GM03348 (cell line): ENCODE results near the gene CREG2.
A peak's percentile ranks its signal among the peaks of the same experiment; 100 is the strongest.
"Not testable (repeated sequence)": the region's sequence is repeated elsewhere in the genome, so short reads cannot be mapped to it uniquely, and the experiment has no call there.

ENCODE experiments used
- DNase-seq: peaks from one replicate; pipeline ENCODE4 v3.0.0; 2012; ENCODE audit warnings: low spot score

The CREG2 gene

DNA sequence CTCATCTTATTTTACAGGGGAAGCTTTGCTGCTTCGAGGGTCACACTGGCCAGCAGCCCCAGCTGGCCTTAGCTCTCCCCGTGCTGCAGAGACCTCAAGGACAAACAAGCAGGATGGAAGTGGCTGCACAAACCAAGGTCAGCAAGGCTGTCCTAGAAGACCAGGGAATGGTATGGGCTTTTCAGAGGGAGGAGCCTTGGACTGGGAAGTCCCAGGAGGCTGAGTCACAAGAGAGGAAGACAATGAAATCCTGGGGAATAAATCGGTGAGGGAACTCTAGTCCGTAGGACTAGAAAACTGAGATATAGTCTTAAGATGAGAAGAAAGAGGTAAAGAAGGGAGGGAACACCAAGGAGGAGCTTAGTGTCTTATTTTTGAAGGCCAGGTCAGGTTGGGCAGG, 15.7 kb downstream of the CREG2 start:
- no peak for DNase-seq

- no peak for DNase-seq
Measured at GRCh38 chr2:101369100-101369499, 18.2 kb downstream of the CREG2 start.

GRCh38 chr2:101368376-101368775, 18.9 kb downstream of the CREG2 start:
- no peak for DNase-seq

GRCh38 chr2:101367508-101367907, 19.8 kb downstream of the CREG2 start:
- DNase-seq = no peak

DNA sequence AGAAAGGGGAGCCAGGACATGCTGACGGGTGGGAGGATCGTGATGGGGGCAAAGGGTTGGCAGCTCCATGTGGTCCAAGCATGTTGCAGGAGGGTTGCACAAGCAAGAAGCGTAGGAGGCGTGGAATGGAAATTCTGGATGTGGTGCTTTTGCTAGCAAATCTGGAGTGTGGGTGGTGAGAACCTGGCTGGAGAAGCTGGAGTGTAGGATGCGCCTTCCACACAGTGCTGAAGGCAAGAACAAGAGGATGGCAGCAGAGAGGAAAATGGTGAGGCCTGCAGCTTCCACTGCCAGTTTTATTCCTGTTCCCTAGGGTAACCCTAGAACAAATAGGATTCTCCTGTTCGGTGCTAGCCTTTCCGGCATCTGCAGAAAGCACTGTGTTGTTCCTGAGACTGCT, 22.4 kb downstream of the CREG2 start:
- no peak for DNase-seq

DNA sequence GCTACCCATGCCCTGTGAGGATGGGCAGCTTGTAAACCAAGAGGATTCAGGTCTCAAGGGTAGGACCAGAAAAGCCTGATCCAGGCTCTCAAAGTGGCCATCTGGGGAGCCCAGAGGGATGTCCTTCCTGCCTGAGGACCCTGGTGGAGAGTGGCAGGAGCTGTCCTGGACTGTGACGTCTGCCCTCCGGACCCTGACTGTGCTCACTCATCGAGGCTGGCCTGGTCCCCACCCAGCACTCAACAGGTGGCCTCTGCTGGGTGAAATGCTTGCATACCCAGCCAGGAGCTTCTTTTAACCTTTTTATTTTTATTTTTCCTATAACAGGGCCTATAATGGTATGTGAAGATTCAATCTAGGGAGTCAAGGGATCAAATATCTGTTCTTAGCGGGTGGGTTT, 24.5 kb downstream of the CREG2 start:
- no peak for DNase-seq

DNA sequence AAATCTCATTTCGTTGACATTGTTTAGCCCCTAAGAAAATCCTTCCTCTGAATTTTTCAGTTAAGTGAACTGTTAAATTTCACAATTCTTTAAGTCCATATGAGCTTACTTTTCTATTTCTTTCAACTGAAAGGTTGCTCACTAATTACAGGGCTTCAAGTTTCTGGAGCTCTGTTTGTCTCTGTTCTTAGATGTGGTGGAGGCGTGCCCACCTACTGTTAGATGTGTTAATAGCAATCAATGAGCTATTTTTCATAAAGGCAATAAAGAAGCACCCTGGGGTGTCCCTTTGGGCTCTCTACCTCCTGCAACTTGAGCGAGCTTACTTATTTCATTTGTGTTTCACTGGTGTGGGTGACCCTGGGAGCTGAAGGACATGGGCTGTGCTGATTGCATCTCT, 25.0 kb downstream of the CREG2 start:
- DNase-seq = no peak

- DNase-seq = no peak
Measured at GRCh38 chr2:101361522-101361921, 25.8 kb downstream of the CREG2 start.

- DNase-seq = no peak
Measured at GRCh38 chr2:101361121-101361520, 26.2 kb downstream of the CREG2 start.

GRCh38 chr2:101360232-101360631, 27.1 kb downstream of the CREG2 start:
- DNase-seq = no peak

DNA sequence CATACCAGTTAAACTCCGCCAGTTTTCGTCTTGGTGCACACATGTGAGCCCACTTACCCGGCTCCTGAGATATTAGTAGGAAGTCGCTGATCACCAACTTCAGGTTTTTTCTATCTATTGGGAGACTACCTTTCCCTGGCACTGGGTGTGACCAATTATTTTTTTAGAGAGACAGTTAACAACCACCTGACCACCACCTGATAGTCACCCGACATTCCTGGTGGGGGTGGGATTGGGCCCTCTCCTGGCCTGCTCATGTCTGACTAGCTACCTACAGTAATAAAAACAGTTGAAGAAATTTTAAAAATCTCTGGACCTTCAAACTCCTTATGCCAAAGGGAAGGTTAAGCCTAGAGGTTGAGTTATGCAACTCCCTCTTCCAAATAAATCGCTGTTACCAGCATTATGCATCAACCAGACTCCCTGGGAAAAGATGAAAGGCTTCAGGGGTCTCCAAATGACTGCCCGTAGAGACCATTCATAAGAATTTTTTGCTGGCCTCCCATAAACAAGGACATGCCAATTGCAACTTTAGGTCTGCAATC, 27.8 kb downstream of the CREG2 start:
- no peak for DNase-seq

GRCh38 chr2:101357376-101357775, 29.9 kb downstream of the CREG2 start:
- peak; percentile 36 for DNase-seq

DNA sequence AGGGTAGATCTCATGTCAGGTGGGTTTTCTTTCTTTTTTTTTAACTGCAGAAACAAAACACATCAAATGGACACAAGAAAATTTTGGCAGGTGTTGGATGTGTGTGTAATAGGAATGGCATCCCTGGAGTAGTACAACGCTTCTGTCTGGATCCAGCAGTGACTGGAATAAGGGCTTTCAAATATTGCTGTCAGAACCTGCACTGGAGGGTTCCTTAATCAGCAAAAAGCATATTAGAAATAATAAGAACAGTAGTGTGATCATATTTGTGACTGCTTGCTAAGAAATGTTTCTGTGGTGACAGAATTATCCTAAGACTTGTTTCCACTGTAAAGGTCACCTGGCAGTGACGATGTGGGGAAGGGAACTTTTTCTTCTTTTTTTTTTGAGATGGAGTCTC, 30.8 kb downstream of the CREG2 start:
- DNase-seq = peak; percentile 39

- no peak for DNase-seq
Measured at GRCh38 chr2:101356055-101356454, 31.2 kb downstream of the CREG2 start.

GRCh38 chr2:101355401-101356054, 31.8 kb downstream of the CREG2 start:
- no peak for DNase-seq

DNA sequence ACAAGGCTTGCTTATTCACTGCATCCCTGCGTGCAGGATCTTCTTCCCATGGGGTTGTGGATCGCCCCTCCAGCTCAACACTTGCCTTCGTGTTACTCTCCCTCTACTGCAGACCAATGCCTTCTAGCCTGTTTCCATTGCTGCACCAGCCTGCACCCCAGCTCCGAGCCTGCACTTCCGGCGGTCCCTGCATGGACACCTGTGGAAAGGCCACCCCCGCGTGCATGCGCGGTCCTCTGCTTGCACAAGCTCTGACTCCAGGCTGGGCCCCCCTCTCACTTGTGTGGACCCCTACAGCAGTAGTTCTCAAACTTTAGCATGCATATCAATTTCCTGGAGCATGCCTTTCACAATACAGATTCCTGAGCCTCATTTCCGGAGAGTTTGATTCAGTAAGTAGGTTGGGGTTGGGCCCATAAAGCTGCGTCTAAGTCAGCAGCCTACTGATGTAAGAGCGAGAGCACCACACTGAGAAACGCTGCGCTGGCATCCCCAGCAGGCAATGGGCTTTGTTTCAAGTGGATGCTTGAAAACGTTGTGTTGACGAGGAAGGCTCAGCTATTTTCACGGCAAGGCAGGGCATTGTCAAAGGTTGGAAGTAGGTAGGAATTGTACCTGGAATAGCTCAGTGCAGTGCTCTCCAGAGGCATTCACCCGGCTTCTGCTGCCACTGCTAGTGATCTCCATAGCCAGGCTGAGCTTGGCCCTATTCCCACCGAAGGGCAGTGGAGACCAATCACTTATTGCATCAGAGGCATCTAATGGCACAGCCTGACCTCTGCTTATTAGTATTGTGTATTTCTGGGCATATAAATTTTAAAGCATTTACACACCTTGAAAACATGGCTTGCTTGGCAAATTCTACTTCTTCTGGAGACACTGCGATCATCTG, 32.6 kb downstream of the CREG2 start:
- no peak for DNase-seq

GRCh38 chr2:101352631-101353030, 34.7 kb downstream of the CREG2 start:
- not testable (repeated sequence) for DNase-seq

GRCh38 chr2:101351207-101351606, 36.1 kb downstream of the CREG2 start:
- no peak for DNase-seq

- peak; percentile 54 for DNase-seq
Measured at GRCh38 chr2:101349893-101350662, 37.2 kb downstream of the CREG2 start.

- DNase-seq = no peak
Measured at GRCh38 chr2:101348883-101349282, 38.4 kb downstream of the CREG2 start.

DNA sequence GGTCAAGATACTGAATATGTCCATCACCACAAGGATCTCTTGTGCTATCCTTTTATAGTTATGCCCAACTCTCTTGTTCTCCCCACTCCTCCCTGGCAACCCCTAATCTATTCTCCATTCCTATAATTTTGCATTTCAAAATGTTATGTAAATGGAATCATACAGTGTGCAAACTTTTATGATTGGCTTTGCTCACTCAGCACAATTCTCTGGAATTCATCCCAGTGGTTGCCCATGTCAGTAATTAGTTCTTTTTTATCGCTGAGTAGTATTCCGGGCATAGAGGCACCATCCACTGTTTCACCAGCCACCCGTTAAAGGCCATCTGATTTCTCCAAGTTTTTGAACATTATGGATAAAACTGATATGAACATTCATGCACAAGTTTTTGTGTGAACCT, 40.4 kb downstream of the CREG2 start:
- DNase-seq = no peak

DNA sequence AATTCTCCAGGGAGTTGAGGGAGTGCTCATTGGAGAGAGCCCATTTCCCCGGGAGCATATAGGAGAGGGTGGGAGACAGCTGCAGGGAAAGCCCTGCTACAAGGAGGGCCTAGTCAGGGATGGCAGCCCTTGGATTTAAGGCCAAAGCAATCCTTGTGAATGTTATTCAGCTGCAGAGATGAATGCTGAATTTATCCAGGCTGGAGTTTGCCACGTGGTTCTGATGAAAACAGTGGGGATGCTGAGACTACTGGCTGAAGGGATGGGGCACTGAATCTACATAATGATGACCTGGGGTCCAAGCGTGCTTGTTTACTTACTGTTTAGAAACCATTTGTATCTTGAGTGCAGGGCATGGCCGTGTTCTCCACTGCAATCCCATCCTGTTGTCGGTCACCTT, 43.2 kb downstream of the CREG2 start:
- no peak for DNase-seq

- no peak for DNase-seq
Measured at GRCh38 chr2:101342625-101343008, 44.7 kb downstream of the CREG2 start.
